H9 (cell line): ENCODE measurements around the gene THSD7A. TPM values are rescaled to one million over a fixed set of nuclear protein-coding genes. Genes with fewer than 3 reads are reported as not detected.

Experiments
- DNase-seq: peaks from one replicate; pipeline ENCODE4 v3.0.0-alpha.2; 2017
- H2AFZ ChIP-seq: one replicate; pipeline ENCODE4 v1.6.1; 2013; ENCODE audit warnings: mild to moderate bottlenecking, low read length, control low read depth, moderate library complexity
- H2AK5ac ChIP-seq: 2 replicates; pipeline ENCODE4 v1.6.1; 2013; ENCODE audit warnings: low read length, control low read depth, mixed read lengths; ENCODE audit not compliant: insufficient read length
- H2BK120ac ChIP-seq: one replicate; pipeline ENCODE4 v1.6.1; 2013; ENCODE audit warnings: low read depth, mild to moderate bottlenecking, low read length, control low read depth, inconsistent platforms; ENCODE audit not compliant: poor library complexity, severe bottlenecking
- H2BK12ac ChIP-seq: 2 replicates; pipeline ENCODE4 v1.6.1; 2013; ENCODE audit warnings: low read length, control low read depth, mixed read lengths, low read depth; ENCODE audit not compliant: insufficient read length
- H2BK15ac ChIP-seq: 2 replicates; pipeline ENCODE4 v1.6.1; 2013; ENCODE audit warnings: low read depth, low read length, control low read depth
- H2BK20ac ChIP-seq: one replicate; pipeline ENCODE4 v1.6.1; 2013; ENCODE audit warnings: low read depth, mild to moderate bottlenecking, low read length, control low read depth, inconsistent platforms; ENCODE audit not compliant: poor library complexity, severe bottlenecking
- H2BK5ac ChIP-seq: 2 replicates; pipeline ENCODE4 v1.6.1; 2013; ENCODE audit warnings: low read length, control low read depth, mixed read lengths; ENCODE audit not compliant: insufficient read length
- H3K14ac ChIP-seq: 2 replicates; pipeline ENCODE4 v1.6.1; 2013; ENCODE audit warnings: low read length, control low read depth; ENCODE audit not compliant: insufficient read depth
- H3K18ac ChIP-seq: 2 replicates; pipeline ENCODE4 v1.6.1; 2013; ENCODE audit warnings: low read depth, mild to moderate bottlenecking, mixed read lengths, low read length, control low read depth; ENCODE audit not compliant: insufficient read length
- H3K23ac ChIP-seq: 2 replicates; pipeline ENCODE4 v1.6.1; 2013; ENCODE audit warnings: low read length, control low read depth, mixed read lengths, low read depth; ENCODE audit not compliant: insufficient read length
- H3K23me2 ChIP-seq: 2 replicates; pipeline ENCODE4 v1.6.1; 2013; ENCODE audit warnings: low read depth, mild to moderate bottlenecking, mixed read lengths, low read length, control low read depth; ENCODE audit not compliant: insufficient read length, poor library complexity, severe bottlenecking
- H3K27ac ChIP-seq: 2 replicates; pipeline ENCODE4 v1.5.1; 2013; ENCODE audit warnings: low read length, control low read depth, mixed read lengths, low read depth; ENCODE audit not compliant: insufficient read length
- H3K27me3 ChIP-seq: 2 replicates; pipeline ENCODE4 v1.6.1; 2013; ENCODE audit warnings: low read length, control low read depth, inconsistent platforms; ENCODE audit not compliant: insufficient read depth
- H3K4ac ChIP-seq: 2 replicates; pipeline ENCODE4 v1.6.1; 2013; ENCODE audit warnings: low read depth, mild to moderate bottlenecking, control low read depth, inconsistent platforms, low read length, moderate library complexity
- H3K4me1 ChIP-seq: 2 replicates; pipeline ENCODE4 v1.6.1; 2013; ENCODE audit warnings: low read length, control low read depth, inconsistent platforms; ENCODE audit not compliant: insufficient read depth
- H3K4me2 ChIP-seq: 2 replicates; pipeline ENCODE4 v1.6.1; 2013; ENCODE audit warnings: low read length, control low read depth, mixed read lengths; ENCODE audit not compliant: insufficient read length, insufficient read depth
- H3K56ac ChIP-seq: 2 replicates; pipeline ENCODE4 v1.6.1; 2013; ENCODE audit warnings: low read depth, mild to moderate bottlenecking, mixed read lengths, low read length, control low read depth; ENCODE audit not compliant: insufficient read length
- H3K79me1 ChIP-seq: 2 replicates; pipeline ENCODE4 v1.6.1; 2013; ENCODE audit warnings: low read depth, mild to moderate bottlenecking, moderate library complexity, low read length, control low read depth, inconsistent platforms; ENCODE audit not compliant: insufficient read depth, poor library complexity, severe bottlenecking
- H3K79me2 ChIP-seq: 2 replicates; pipeline ENCODE4 v1.6.1; 2013; ENCODE audit warnings: low read length, control low read depth, inconsistent platforms; ENCODE audit not compliant: insufficient read depth
- H3K9ac ChIP-seq: 2 replicates; pipeline ENCODE4 v1.6.1; 2013; ENCODE audit warnings: low read length, control low read depth, mixed read lengths; ENCODE audit not compliant: insufficient read length; ENCODE audit errors: extremely low read depth
- H3K9me3 ChIP-seq: one replicate; pipeline ENCODE4 v1.6.1; 2013; ENCODE audit warnings: low read depth, low read length, inconsistent platforms; ENCODE audit not compliant: control insufficient read depth
- H3T11ph ChIP-seq: one replicate; pipeline ENCODE4 v1.6.1; 2013; ENCODE audit warnings: mild to moderate bottlenecking, low read length, control low read depth, inconsistent platforms
- H4K20me1 ChIP-seq: one replicate; pipeline ENCODE4 v1.6.1; 2013; ENCODE audit not compliant: control insufficient read depth, insufficient read length, insufficient read depth
- H4K5ac ChIP-seq: 2 replicates; pipeline ENCODE4 v1.6.1; 2013; ENCODE audit warnings: low read depth, mild to moderate bottlenecking, mixed read lengths, low read length, control low read depth; ENCODE audit not compliant: insufficient read length
- H4K8ac ChIP-seq: replicated peaks from 2 replicates; pipeline ENCODE4 v1.6.1; 2013; ENCODE audit warnings: low read length, control low read depth, mixed read lengths, low read depth; ENCODE audit not compliant: insufficient read length
- H4K91ac ChIP-seq: 2 replicates; pipeline ENCODE4 v1.6.1; 2013; ENCODE audit warnings: low read depth, mild to moderate bottlenecking, moderate library complexity, mixed read lengths, low read length, control low read depth; ENCODE audit not compliant: insufficient read length
- H3K27ac Mint-ChIP-seq, 3 experiments: 2 replicates in 2 of 3; 3 replicates in 1 of 3; pipeline ENCODE4 v1.8.0; 2020 to 2021; ENCODE audit warnings: mixed read lengths in 3 of 3, mild to moderate bottlenecking in 1 of 3, moderate library complexity in 1 of 3
- H3K27me3 Mint-ChIP-seq: 2 replicates; pipeline ENCODE4 v1.8.0; 2021; ENCODE audit warnings: low read depth, mild to moderate bottlenecking, moderate library complexity, mixed read lengths
- H3K36me3 Mint-ChIP-seq, 3 experiments: 2 replicates in 2 of 3; 3 replicates in 1 of 3; pipeline ENCODE4 v1.8.0; 2020 to 2021; ENCODE audit warnings: low read depth in 3 of 3, mixed read lengths in 3 of 3; ENCODE audit not compliant: insufficient read depth in 1 of 3
- H3K4me1 Mint-ChIP-seq, 2 experiments: 2 replicates each; pipeline ENCODE4 v1.8.0; 2020; ENCODE audit warnings: mixed read lengths in 2 of 2
- H3K4me3 Mint-ChIP-seq, 2 experiments: 2 replicates in 1 of 2; 3 replicates in 1 of 2; pipeline ENCODE4 v1.8.0; 2020 to 2021; ENCODE audit warnings: mild to moderate bottlenecking in 2 of 2, mixed read lengths in 2 of 2, moderate library complexity in 1 of 2
- H3K9me3 Mint-ChIP-seq, 2 experiments: 2 replicates in 1 of 2; 3 replicates in 1 of 2; pipeline ENCODE4 v1.8.0; 2020; ENCODE audit warnings: mild to moderate bottlenecking in 2 of 2, mixed read lengths in 2 of 2, moderate library complexity in 1 of 2
- WGBS: extraction: QIAGEN DNeasy Blood & Tissue Kit; methylation state at CpG from one replicate; pipeline ENCODE4 v1.1.7; 2013; ENCODE audit warnings: missing lambda C conversion rate, low lambda C conversion rate, mixed read lengths; ENCODE audit not compliant: insufficient read length; ENCODE audit errors: extremely low coverage; 5-methylcytosine and 5-hydroxymethylcytosine counted together
- total RNA-seq: library from RNA; stranded (reverse); gene quantifications from 2 replicates; pipeline ENCODE4 v1.2.1, GENCODE V29; 2021
- TF ChIP-seq, protein P1 (sequence below): fragments of 200-600 bp; sonication (generic); conservative IDR thresholded peaks from 3 replicates; pipeline ENCODE4 v1.8.0; 2021; ENCODE audit warnings: antibody characterized with exemption, mild to moderate bottlenecking

Gene THSD7A
- total RNA-seq, 1 experiment from 2014 or later, result 0.42 TPM

GRCh38 chr7:11456574-11456973 is 375.4 kb downstream of the THSD7A start:
- H3K9ac ChIP-seq, result no peak overlapping the region
- no peak overlapping the region for H3K4ac ChIP-seq
- H3K27me3 ChIP-seq, result no peaks in the 10 kb centered on the region
- no peak overlapping the region for H2BK20ac ChIP-seq
- H3K4me2 ChIP-seq, result no peak overlapping the region
- H2AFZ ChIP-seq, result no peak overlapping the region
- no peak overlapping the region for H3K27ac Mint-ChIP-seq
- no peak overlapping the region for H2BK5ac ChIP-seq
- H4K5ac ChIP-seq, result no peak overlapping the region
- no peak overlapping the region for H3K14ac ChIP-seq
- no peak overlapping the region for H4K91ac ChIP-seq
- no peak overlapping the region for H3T11ph ChIP-seq
- DNase-seq, result no peak
- H3K23ac ChIP-seq, result no peak overlapping the region
- no peaks in the 10 kb centered on the region for H3K23me2 ChIP-seq
- H4K20me1 ChIP-seq, result no peaks in the 10 kb centered on the region
- no peak overlapping the region for H2AK5ac ChIP-seq
- no peak overlapping the region for H2BK15ac ChIP-seq
- WGBS, result no CpG with 5 or more reads among the region's 1 CpG
- no peaks in the 10 kb centered on the region for H3K9me3 ChIP-seq
- H3K18ac ChIP-seq, result no peak overlapping the region
- no peak overlapping the region for H2BK12ac ChIP-seq
- no peaks in the 10 kb centered on the region for H3K4me1 Mint-ChIP-seq
- H3K9me3 Mint-ChIP-seq, result no peaks in the 10 kb centered on the region
- no peaks in the 10 kb centered on the region for H3K79me1 ChIP-seq
- no peaks in the 10 kb centered on the region for H3K4me1 ChIP-seq
- no peaks in the 10 kb centered on the region for H3K79me2 ChIP-seq
- no peaks in the 10 kb centered on the region for H3K36me3 Mint-ChIP-seq
- H3K27ac ChIP-seq, result no peak overlapping the region
- H3K27me3 Mint-ChIP-seq, result no peaks in the 10 kb centered on the region
- no peak overlapping the region for H4K8ac ChIP-seq
- H2BK120ac ChIP-seq, result no peak overlapping the region
- TF ChIP-seq, protein P1, sequence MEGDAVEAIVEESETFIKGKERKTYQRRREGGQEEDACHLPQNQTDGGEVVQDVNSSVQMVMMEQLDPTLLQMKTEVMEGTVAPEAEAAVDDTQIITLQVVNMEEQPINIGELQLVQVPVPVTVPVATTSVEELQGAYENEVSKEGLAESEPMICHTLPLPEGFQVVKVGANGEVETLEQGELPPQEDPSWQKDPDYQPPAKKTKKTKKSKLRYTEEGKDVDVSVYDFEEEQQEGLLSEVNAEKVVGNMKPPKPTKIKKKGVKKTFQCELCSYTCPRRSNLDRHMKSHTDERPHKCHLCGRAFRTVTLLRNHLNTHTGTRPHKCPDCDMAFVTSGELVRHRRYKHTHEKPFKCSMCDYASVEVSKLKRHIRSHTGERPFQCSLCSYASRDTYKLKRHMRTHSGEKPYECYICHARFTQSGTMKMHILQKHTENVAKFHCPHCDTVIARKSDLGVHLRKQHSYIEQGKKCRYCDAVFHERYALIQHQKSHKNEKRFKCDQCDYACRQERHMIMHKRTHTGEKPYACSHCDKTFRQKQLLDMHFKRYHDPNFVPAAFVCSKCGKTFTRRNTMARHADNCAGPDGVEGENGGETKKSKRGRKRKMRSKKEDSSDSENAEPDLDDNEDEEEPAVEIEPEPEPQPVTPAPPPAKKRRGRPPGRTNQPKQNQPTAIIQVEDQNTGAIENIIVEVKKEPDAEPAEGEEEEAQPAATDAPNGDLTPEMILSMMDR, result no peak
- no peak overlapping the region for H3K4me3 Mint-ChIP-seq
- H3K56ac ChIP-seq, result no peak overlapping the region
